GM18499 (cell line): ENCODE measurements around the gene WDR18.

Experiments used
- ATAC-seq: cut with Tn5 transposase; IDR thresholded peaks from one replicate; pipeline ENCODE4 v1.9.1; 2021; ENCODE audit warnings: moderate number of reproducible peaks; ENCODE audit not compliant: insufficient read depth, unreplicated experiment

The WDR18 gene, protein sequence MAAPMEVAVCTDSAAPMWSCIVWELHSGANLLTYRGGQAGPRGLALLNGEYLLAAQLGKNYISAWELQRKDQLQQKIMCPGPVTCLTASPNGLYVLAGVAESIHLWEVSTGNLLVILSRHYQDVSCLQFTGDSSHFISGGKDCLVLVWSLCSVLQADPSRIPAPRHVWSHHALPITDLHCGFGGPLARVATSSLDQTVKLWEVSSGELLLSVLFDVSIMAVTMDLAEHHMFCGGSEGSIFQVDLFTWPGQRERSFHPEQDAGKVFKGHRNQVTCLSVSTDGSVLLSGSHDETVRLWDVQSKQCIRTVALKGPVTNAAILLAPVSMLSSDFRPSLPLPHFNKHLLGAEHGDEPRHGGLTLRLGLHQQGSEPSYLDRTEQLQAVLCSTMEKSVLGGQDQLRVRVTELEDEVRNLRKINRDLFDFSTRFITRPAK

DNA sequence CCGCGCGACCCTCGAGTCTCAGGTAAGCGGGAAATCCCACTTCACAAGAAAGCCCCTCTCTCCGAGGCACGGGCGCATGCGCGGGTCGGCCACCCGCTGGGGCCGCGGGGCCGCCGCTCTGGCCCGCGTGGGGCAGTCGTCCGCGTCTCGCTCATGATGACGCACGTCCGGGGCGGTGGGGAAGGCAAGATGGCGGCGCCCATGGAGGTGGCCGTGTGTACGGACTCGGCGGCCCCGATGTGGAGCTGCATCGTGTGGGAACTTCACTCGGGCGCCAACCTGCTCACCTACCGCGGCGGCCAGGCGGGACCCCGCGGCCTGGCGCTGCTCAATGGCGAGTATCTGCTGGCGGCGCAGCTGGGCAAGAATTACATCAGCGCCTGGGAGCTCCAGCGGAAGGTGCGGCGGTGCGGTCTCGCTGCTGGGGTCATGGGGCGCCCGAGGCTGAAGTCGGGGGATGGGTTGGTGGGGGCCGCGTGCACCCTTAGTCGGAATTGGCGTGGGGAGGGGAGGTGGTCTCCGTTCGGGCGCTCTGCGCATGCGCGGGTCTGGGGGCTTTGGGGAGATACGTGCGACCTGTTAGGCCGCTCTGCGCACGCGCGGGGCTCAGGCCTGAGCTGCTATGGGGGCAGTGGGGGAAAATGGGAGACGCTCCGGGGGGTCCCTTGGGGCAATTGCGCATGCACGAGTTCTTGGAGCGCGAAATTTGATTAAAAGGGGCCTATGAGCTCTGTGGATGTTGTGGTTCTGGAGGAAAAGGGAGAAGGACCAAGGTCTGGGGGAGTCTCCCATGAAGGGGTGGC is at the start of gene WDR18:
WDR18 (plus strand) TSS at position 181 of the 803 bp plus-strand sequence; CDS start at position 190, 9 bp downstream.
- no peak for ATAC-seq

DNA sequence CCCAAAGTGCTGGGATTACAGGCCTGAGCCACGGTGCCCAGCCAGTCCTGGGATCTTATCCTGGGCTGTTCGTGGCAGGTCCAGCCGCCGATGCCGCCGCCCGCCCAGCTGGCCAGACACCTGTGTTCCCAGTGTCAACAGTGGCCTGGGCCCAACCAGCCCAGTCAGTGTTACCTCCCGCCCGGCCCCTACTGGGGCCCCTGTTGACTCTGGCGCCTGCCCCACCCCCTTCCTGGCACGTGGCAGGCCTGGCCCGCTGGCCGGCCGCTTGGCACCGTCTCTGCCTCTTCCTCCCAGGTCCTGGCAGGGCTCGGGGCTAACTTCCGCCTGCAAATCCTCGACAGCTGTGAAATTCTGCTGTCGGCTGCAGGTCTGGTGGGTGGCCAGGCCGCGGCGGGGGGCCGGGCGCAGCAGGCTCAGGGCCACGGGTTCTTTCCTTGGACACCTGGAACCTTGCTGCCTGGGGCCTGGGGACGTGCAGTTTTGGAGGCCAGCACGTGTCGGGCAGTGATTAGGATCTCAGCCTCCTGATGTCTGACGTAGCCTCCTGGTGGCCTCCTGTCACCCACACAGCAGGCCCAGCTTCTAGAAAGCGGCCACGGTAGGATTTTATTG is 49.2 kb upstream of the WDR18 start:
- no peak for ATAC-seq

DNA sequence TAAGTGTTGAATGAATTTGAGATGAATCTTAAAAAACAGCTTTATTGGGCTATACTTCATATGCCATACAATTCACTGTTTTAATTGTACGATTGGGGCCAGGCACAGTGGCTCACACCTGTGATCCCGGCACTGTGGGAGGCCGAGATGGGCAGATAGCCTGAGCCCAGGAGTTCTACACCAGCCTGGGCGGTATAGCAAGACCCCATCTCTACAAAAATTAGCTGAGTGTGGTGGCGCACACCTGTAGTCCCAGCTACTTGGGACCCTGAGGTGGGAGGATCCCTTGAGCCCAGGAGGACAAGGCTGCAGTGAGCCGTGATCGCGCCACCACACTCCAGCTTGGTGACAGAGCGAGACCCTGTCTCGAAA is 48.0 kb upstream of the WDR18 start:
- no peak for ATAC-seq

DNA sequence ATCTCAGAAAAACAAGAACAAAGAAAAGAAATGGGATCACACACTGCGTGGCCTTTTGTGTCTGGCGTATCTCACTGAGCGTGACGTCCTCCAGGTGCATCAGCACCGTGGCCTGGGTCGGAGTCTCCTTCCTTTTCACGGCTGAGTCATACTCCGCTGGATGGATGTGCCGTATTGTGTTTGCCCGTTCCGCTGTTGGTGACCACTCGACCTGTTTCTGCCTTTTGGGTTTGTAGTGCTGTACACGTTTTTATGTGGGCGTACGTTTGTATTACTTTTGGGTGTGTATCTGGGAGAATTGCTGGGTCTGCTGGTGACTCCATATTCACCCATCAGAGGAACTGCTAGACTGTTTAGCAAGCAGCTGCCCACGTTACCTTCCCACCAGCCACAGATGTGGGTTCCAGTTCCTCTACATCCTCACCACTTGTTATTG is 46.9 kb upstream of the WDR18 start:
- ATAC-seq = no peak

DNA sequence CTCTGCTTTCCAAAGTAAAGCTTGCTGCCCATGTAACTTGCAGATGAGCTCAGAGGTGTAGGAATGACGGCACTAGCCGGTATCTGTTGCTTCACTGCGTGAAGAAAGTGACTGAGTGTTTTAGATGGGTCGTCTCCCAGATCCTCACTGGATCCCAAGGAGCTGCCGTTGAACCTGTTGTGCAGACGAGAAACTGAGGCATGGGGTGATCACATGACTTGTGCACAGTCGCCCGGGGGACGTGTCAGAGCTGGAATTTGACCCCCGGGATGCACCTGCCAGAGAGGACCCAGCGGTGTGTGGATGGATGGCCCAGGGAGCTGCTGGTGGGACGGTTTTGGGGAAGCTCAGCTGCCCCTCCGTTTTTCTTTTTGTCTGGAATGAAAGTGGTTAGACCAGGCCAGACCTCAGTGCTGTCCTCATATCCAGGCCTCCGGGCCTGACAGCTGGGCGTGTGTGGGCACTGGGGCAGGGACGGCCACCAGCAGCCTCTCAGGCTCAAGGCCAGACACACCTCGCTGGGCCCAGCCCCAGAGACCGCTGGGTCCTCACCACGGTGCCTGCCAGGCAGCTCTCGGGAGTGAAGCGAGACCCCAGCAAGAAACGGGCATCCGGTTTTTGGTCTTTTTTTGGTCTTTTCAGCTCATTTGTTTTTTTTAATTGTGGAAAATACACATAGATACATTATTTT is 45.8 kb upstream of the WDR18 start:
- no peak for ATAC-seq

DNA sequence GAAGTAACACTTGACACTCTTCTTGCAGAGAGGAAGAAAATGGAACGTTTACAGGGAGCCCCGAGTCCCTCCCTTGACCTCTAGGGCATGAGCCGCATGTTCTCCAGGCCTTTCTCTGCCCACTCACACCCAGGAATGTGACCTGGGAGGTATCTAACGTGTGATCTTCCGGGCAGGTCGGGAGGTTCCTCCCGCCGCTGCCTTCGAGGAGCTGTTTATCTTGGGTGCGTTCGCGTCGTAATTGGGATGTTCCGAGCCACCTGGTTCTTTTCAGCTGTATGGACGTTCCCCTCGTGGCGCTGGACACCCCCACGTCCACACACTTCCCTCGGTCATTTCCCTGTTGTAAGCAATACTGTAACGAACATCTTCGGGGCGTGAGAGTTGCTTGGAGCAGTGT is 44.7 kb upstream of the WDR18 start:
- ATAC-seq = no peak

DNA sequence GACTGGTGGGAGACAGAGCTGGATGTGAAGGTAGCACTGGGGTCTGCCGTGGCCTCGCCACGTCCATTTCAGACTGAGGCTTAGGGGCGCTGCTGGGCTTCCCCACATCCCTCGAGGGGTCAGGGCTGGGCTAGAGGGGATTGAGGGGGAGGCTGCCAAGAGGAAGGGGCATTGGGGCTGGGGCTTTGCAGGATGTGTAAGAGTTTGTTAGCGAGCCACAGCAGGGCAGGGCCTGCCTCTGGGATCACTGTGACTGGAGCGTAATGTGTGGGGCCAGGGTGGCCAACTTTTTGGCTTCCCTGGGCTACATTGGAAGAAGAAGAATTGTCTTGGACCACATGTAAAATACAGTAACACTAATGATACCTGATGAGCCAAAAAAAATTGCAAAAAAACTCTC is 44.2 kb upstream of the WDR18 start:
- no peak for ATAC-seq

DNA sequence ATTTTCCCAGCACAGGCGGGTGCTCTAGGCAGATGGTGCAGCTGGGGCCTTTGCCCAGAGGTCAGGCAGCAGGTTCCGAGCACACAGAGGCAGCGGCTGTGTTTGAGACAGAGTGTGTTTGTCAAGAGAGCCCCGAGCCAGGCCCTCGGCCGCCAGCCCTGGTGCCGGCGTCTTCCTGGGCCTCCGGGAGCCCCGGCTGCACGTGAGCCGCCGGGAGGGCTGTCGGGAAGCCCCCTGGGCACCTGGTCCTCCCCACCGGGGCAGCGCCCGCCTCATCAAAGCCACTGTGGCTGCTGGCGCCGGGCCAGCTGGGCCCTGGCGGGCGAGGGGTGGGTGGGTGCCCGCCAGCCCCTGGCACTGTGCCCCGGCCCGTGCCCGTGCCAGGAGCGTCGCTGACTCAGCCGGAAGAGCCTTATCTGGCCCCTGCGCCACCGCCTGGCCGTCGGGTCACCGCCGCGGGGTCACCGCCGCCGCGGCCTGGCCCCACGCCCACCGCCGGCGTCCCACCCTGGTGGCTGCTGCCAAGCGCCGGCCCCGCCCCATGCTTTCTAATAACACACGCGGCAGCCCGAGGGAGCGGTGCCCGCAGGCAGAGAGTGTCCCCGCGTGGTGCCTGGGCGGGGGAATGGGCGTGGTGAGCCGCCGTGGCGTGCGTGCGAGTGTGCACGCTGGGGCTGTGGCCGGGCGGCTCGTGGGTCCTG is 43.4 kb upstream of the WDR18 start:
- no peak for ATAC-seq

DNA sequence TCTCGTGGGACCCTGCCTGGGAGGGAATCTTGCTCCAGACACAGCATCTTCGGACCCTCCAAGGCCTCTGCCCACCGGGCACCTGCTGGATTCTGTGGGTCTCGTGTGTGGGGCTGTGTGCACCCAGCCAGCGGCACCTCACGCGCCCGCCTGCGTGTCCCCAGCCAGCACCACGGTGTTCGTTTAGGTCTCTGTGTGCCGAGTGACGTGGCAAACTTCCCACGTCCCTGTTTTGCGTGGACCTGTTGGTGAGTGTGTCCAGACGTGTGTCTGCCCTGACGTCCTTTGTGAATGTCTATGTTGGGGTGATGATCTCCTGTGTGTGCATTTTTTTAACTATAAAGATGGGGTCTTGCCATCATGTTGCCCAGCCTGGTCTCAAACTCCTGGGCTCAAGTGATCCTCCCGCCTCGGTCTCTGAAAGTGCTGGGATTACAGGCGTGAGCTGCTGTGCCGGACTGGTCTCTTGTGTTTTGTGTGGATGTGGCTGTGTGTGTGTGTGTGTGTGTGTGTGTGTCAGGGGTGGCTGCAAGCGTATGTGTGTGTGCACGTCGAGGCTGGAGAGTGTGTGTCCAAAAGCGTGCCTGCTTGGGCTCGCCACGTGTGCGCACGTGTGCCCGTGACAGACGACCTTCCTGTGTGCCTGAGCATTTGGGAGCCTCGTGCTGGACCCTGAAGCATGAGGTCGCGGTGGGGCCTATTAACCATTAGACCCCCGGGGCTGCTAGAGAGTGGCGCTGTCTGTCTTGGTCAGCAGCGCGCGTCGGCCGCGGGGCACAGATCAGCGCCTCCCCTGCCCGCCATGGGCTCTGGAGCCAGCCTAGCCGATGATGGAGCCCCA is 42.6 kb upstream of the WDR18 start:
- no peak for ATAC-seq

DNA sequence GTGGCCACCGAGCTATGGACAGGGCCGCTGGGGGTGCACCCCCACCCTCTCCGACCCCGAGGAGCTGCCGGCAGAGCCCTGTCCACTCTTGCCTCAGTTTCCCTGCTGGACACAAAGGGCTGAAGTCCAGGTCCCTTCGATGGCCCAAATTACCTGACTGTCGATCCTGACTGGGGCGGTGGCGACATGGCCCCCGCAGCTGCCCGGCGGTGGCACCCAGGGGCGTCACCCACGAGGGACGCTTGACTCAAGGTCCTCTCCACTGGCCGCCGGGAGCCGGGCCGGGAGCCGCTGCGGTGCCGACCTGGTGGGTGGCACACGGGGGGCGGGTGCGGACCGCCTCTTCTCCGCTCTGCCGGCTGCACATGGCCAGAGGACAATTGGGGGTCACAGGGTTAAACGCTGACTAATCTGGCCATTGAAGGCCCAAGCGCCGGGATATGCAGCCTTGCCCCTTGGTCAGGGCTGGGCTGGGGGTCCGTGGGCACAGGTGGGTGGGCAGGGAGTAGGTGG is 42.0 kb upstream of the WDR18 start:
- ATAC-seq = no peak

DNA sequence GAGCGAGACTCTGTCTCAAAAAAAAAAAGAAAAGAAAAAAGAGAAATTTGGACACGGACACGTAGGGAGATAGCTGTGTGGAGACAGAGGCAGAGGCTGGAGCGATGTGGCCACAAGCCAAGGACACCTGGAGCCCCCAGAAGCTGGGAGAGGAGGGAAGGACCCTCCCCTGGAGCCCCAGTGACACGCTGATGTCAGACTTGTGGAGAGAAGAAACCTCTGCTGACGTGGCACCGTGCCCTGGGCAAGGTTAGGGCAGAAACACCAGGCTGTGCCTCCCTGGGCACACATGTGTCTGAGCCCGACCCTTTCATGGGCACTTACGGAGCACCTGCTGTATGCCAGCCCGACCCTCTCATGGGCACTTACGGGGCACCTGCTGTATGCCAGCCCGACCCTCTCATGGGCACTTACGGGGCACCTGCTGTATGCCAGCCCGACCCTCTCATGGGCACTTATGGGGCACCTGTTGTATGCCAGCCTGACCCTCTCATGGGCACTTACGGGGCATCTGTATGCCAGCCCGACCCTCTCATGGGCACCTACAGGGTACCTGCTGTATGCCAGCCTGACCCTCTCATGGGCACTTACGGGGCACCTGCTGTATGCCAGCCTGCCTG is 40.5 kb upstream of the WDR18 start:
- ATAC-seq = no peak

DNA sequence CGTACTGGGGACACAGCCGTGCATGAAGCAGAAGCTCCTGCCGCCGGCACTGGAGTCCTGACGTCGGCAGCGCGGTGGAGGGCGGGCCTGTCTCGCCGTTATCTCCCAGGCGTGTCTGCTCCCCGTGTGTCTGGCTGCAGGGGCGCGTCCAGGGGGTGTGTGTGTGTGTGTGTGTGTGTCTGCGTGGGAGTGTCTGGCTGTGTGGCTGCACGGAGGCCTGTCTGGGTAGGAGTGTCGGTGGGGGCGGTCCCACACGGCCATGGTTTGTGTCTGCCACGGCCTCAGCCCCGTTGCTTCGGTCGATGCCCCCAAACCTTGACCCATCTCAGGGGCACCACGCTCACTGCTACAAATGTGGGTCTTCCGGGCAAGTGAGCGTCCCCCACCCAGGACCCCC is 40.0 kb upstream of the WDR18 start:
- no peak for ATAC-seq

DNA sequence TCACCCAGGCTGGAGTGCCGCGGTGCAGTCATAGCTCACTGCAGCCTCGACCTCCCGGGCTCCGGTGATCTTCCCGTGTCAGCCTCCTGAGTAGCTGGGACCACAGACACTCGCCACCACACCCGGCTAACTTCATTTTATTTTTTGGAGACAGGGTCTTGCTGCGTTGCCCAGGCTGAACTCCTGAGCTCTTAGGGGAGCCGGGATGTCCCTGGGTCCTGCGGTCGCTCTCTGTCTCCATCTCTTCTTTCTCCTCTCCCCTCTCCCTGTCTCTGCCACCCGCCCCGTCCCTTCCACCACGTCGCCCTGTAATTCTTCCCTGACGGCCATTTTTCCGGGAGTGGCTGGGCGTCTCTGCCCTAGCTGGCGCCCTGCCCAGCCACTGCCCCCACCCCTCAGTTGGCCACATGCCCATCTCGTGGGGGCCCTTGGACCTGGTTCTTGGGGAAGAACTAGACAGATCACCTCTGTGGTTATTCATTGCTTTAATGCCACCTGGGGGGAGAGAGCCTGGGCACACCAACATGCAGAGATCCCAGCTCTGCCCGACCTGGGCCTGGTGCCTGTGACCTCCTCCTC is 39.4 kb upstream of the WDR18 start:
- ATAC-seq = no peak

DNA sequence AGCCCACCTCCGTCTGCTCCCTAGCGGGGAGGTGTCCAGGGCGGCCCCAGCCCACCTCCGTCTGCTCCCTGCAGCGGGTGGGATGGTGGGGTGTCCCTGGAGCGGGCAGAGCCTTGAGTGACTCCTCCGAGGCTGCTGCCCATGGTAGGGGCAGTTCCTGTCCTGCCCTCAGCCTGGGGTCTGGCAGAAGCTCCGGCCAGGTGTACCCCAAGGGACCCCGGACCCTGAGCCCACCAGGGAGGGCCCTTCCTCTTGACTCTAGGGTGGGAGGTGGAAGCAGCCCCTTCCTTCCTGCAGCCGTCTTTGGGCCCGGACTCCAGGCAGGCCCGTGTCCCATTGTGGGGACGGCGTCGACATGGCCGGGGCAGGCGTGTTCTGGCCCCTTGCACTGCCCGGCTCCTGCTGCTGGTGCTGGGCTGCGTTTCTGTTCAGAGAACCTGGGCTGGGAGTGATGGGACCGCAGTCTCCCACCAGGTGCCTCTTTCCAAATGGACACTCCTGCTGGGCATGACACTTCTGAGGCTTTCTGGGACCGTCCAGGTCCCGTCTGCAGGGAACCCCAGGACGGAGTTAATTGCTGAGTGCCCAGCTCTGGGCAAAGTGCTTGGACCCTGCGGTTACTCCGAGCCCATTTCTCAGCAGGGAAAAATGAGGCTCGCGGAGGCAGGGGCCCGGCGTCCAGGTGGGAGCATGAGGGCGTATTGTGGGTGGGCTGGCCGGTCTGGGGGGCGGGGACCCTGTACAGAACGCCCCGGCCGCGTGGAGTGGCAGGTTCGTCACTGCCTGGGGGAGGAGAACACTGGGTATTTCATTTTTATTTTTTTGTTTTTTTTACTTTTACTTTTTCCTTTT is 38.5 kb upstream of the WDR18 start:
- ATAC-seq = no peak

DNA sequence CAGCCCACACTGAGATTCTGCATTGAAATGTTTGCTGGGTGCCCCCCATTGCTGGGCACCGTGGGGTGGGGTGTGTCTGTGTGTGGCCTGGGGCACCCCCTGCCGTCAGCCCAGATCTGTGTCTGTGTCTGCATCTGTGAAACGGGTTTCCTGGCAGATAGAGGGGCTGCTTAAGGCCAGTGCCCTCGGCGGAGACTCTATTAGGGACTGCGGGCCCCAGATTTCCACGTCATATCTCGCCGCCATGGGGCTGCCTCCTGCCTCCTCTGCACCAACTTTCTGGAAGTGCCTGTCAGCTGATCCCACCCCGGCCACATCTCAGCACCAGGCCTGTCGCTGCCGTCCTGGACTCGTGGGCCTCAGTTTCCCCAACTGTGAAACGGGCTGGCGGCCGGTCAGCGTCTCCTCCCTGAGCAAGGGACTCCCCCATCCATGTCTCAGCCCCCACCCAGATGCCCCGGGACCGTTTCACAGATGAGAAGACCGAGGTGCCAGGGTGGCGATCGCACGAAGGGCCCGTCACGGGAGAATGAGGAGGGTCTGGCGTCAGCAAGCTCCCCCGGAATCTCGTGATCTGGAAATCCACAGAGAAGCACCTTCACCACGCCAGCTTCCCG is 36.9 kb upstream of the WDR18 start:
- ATAC-seq = no peak

DNA sequence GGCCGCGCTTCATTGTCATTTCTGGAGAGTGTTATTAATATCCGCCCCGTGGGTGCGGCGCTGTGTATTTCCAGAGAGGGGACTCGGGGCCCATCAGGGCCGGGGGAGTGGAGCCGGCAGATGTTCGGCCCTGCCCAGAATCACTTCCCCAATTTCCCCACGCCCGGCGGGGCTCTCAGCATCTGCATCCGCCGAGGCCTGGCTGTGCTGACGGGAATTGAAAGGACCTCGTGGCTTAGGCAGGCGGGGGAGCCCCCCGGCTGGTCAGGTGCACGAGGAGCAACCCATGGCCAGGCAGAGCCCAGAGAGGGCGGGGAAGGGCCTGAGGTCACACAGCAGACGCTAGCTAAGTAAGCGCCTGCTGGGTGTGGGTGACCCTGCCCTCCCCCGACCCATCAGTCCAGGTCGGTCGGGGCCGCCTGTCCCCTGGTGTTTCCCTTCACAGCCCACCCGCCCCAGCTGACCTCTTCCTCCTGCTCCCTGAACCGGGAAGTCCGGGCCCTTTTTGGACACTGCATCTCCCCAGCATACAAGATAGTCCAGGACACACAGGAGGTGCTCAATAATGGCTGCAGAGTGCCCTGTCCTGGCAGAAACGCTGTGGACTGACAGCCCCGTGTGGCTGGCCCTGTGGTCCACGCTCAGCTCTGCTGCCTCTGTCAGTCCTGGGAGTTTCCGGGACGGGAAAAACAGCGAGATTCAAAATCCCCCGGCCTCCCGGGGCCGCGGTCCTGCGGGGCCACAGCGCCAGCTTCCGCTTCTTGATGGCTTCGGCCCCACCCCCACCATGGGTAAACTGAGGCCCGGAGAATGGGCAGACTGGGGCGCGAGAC is 36.2 kb upstream of the WDR18 start:
- peak; percentile 38 for ATAC-seq
